ENCODE measurements around the gene ALCAM. TPM values are rescaled to one million over a fixed set of nuclear protein-coding genes. Genes with fewer than 3 reads are reported as not detected.

Gene ALCAM
- total and polyA plus RNA-seq, 2 of the 8 experiments (the other 6 are each of a cell fraction or from before 2014, with no cell fraction given), result 10.8 to 33.0 TPM

DNA sequence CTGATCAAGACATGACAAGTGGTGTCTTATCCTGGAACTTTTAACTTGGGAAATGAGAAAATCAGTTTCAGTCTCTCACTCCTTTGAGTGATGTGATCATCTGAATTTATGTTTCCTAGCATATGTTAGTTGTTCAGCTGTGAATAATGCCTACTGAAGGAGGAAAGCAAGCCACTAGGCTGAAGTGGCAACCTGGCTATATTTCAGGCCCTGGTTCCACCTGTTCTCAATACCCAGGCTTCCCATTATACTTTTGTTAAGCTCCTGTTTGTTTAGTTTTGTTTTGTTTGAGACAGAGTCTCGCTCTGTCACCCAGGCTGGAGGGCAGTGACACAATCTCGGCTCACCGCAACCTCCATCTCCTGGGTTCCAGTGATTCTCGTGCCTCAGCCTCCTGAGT, 243.8 kb downstream of the ALCAM start:
- H3K79me2 ChIP-seq (ENCODE audit: control insufficient read depth in 1 of 2, insufficient read depth in 2 of 2, low read length in 2 of 2), result no peaks in the 10 kb centered on the region
- H2BK5ac ChIP-seq (ENCODE audit: low read depth, low read length), result no peak overlapping the region
- no peaks in the 10 kb centered on the region; the same call in 1 of the 2 replicates for H3K23me2 ChIP-seq (ENCODE audit: low read depth, low read length)
- no peaks in the 10 kb centered on the region for H3K36me3 ChIP-seq (ENCODE audit: control insufficient read depth in 2 of 4, insufficient read depth in 4 of 4, low read length in 3 of 4)
- H3K56ac ChIP-seq (replicated peaks; ENCODE audit: insufficient read length, low read depth, low read length), result no peak overlapping the region
- H4K20me1 ChIP-seq (replicated peaks in 1 of 2; ENCODE audit: control insufficient read depth in 1 of 2, insufficient read depth in 2 of 2, low read length in 2 of 2), result no peaks in the 10 kb centered on the region
- no peaks in the 10 kb centered on the region for H3K9me3 ChIP-seq (ENCODE audit: insufficient read depth in 2 of 2, low read depth in 1 of 2, low read length in 1 of 2)
- no peak overlapping the region for H2AFZ ChIP-seq (ENCODE audit: low read length)
- no peak overlapping the region for H4K5ac ChIP-seq (ENCODE audit: insufficient read length, low read depth, low read length)
- no peak overlapping the region for H4K91ac ChIP-seq (replicated peaks; ENCODE audit: insufficient read length, low read length)
- no peaks in the 10 kb centered on the region for H3K79me1 ChIP-seq (ENCODE audit: low read depth, low read length)
- H3K23ac ChIP-seq (ENCODE audit: insufficient read length), result no peak overlapping the region
- H3K4me1 ChIP-seq (replicated peaks in 1 of 4; ENCODE audit: control insufficient read depth in 3 of 4, insufficient read depth in 4 of 4, low read length in 3 of 4), result peaks cover 0 to 5% (median 2%) of the 10 kb centered on the region in 4 experiments; a peak in 4 of 7 replicates
- ChIA-PET POLR2A (ENCODE audit: partially characterized antibody) (no interaction called here), CTCF (ENCODE audit: partially characterized antibody) (interaction anchor here (1.0 kb wide), 1 partner anchor 19 kb away, joined by 3 read pairs; no protein-coding TSS in a partner anchor)
- H3K18ac ChIP-seq (ENCODE audit: extremely low read depth, low read length), result no peak overlapping the region
- H3K27me3 ChIP-seq (replicated peaks in 1 of 4; ENCODE audit: control insufficient read depth in 3 of 4, extremely low read depth in 1 of 4, insufficient read depth in 3 of 4, low read length in 3 of 4), result no peaks in the 10 kb centered on the region
- no peak overlapping the region for H3K14ac ChIP-seq (ENCODE audit: insufficient read length)
- no peak overlapping the region for H3K27ac ChIP-seq (ENCODE audit: low read depth, low read length)
- H3K4ac ChIP-seq (replicated peaks; ENCODE audit: insufficient read length, low read depth, low read length), result no peak overlapping the region
- 94% methylated on average over 4 of the region's 4 CpGs; no CpG with 5 or more reads in 1 of the 2 experiments for WGBS, 2 experiments (ENCODE audit: extremely low coverage in 1 of 2, insufficient coverage in 1 of 2, insufficient read length in 1 of 2, insufficient replicate concordance in 2 of 2, low coverage in 1 of 2, low lambda C conversion rate in 2 of 2, missing lambda C conversion rate in 1 of 2)
- H4K8ac ChIP-seq (ENCODE audit: extremely low read depth, insufficient read depth, low read length), result no peak overlapping the region
- H2BK15ac ChIP-seq (ENCODE audit: low read length), result no peak overlapping the region
- no peak overlapping the region for H2BK120ac ChIP-seq (replicated peaks; ENCODE audit: low read depth, low read length)
- FAIRE-seq (no peak), DNase-seq (ENCODE audit: low read depth in 1 of 2, low spot score in 2 of 2) (no peak)
- no peak overlapping the region for H3K4me3 ChIP-seq (ENCODE audit: extremely low read depth in 1 of 4, insufficient read depth in 2 of 4, low read depth in 3 of 4, low read length in 4 of 4)
- H2BK20ac ChIP-seq (ENCODE audit: low read length), result no peak overlapping the region
- H3K9ac ChIP-seq (replicated peaks in 1 of 4; ENCODE audit: extremely low read depth in 1 of 4, low read depth in 3 of 4, low read length in 3 of 4), result no peak overlapping the region
- no peak overlapping the region for H2AK5ac ChIP-seq (ENCODE audit: low read depth, low read length)
- no peak overlapping the region for H3K4me2 ChIP-seq (ENCODE audit: insufficient read depth in 1 of 2, low read depth in 2 of 2, low read length in 2 of 2)
- H2BK12ac ChIP-seq (ENCODE audit: low read depth, low read length), result no peak overlapping the region
- TF ChIP-seq KDM4A (IDR thresholded peaks at IDR 0.05; ENCODE audit: low read depth, low read length, severe bottlenecking), result no peak
- TF ChIP-seq CBX5 (IDR thresholded peaks at IDR 0.05; ENCODE audit: low read depth, low read length), result no peak
- TF ChIP-seq EZH2 (IDR thresholded peaks at IDR 0.05; ENCODE audit: low read depth, low read length, severe bottlenecking), result no peak
- no peak for TF ChIP-seq CHD1 (IDR thresholded peaks at IDR 0.05; ENCODE audit: low read depth, low read length)
- no peak for TF ChIP-seq SIN3A (conservative IDR thresholded peaks at IDR 0.05 in 1 of 2, IDR thresholded peaks at IDR 0.05 in 1 of 2; ENCODE audit: low read depth in 1 of 2, low read length in 2 of 2)
- TF ChIP-seq SIX5 (IDR thresholded peaks at IDR 0.05; ENCODE audit: low read depth, low read length), result no peak
- no peak for TF ChIP-seq ASH2L (IDR thresholded peaks at IDR 0.05; ENCODE audit: low read length)
- TF ChIP-seq SP4 (IDR thresholded peaks at IDR 0.05; ENCODE audit: low read length), result no peak
- TF ChIP-seq SRF (IDR thresholded peaks at IDR 0.05; ENCODE audit: low read depth, low read length), result no peak
- no peak for TF ChIP-seq SP1 (IDR thresholded peaks at IDR 0.05; ENCODE audit: low read depth, low read length)
- TF ChIP-seq TCF12 (IDR thresholded peaks at IDR 0.05; ENCODE audit: low read depth, low read length), result no peak
- TF ChIP-seq RXRA (IDR thresholded peaks at IDR 0.05; ENCODE audit: insufficient read depth, low read depth, low read length), result no peak
- no peak for TF ChIP-seq YY1 (IDR thresholded peaks at IDR 0.05; ENCODE audit: low read depth, low read length)
- no peak for TF ChIP-seq BACH1 (IDR thresholded peaks at IDR 0.05; ENCODE audit: low read length)
- no peak for TF ChIP-seq TBP (IDR thresholded peaks at IDR 0.05; ENCODE audit: low read depth, low read length)

Measured in H1 (cell line).